HS-5 (cell line): ENCODE measurements around the gene ASCC3.
"Not testable (repeated sequence)": the region's sequence is repeated elsewhere in the genome, so short reads cannot be mapped to it uniquely, and the experiment has no call there.

Experiments
- DNase-seq: peaks from one replicate; pipeline ENCODE4 v3.0.0-alpha.2; 2012; ENCODE audit warnings: low read depth

ASCC3 gene

DNA sequence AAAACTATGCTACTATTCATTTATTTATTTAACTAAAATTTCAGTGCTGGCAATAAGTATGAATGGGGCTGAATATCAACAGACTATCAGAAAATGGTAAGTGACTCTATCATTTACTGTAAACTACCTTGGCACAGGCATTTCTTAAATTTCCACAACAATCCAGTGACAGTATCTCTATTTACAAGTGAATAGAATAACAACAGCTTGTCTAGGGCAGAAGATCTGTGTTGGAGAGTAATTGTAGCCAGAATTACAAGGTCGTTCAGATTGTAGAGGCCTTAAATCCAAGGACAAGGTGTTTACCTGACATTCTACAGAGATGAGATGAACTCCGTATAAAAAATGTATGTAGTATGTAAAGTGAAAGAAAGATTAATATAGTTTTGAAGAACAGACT lies 222.6 kb downstream of the ASCC3 start:
- DNase-seq, result no peak

DNA sequence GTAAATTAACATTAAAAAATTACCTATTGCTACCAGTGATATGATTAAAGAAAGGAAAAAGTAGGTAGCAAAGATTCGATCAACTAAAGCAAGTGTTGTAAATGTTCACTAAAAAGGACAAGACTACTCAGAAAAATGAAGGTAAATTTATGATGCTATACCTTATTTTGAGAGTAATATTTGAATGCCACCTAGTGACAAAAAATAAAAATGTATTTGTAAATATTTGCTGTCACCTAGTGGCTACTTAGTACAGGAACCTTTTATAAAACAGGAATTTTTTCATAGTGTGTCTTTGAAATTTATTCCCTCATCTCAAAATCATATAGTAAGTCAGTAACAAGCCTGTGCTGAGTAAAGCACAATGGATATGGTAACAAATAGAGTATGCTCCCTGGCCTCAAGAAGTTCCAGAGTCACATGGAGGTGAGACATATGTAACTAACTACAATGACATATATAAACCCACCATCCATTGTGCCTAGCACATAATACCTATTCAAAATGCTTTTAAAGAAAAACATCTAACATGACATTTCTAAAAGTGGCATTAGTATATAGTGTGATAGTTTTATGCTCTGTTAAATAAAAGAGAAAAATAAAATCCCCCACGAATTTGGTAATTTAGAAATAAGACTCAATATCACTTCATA lies 223.3 kb downstream of the ASCC3 start:
- DNase-seq, result no peak

GRCh38 chr6:100641147-100641546 lies 240.0 kb downstream of the ASCC3 start:
- DNase-seq, result not testable (repeated sequence)

- peak; percentile 58 for DNase-seq
Observed at GRCh38 chr6:100633096-100633777, 247.9 kb downstream of the ASCC3 start.

- DNase-seq, result no peak
Observed at GRCh38 chr6:100630536-100630935, 250.6 kb downstream of the ASCC3 start.

DNA sequence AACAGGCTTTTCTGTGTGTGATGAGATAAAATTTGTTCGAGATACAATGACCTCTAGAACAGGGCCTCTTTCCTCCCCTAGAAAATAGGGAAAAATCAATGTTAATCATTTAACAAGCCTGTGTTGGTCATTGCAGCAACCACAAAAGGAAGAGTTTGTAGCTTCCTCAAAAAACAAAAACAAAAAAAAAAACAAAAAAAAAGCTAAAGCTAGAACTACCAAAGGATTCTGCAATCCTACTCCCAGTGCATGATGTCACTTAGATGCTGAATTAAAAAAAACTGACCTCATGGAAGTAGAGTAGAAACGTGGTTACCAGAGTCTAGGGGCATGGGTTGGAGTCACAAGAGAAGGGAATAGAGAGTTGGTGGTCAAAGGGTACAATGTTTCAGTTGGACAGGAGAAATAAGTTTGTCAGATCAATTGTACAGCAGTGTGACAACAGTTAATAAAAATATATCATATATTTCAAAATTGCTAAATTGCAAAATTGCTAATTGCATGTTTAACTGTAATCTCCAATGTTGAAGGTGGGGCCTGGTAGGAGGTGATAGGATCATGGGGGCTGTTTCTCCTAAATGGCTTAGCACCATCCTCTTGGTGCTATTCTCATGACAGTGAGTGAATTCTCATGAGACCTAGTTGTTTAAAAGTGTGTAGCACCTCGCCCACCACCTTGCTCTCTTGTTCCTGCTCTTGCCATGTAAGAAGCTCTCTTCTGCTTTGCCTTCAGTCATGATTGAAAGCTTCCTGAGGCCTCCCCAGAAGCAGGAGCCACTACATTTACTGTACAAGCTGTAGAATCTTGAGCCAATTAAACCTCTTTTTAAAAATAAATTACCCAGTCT lies 253.0 kb downstream of the ASCC3 start:
- no peak for DNase-seq

GRCh38 chr6:100626721-100627120 lies 254.4 kb downstream of the ASCC3 start:
- DNase-seq, result no peak

- DNase-seq, result peak; percentile 48
Observed at GRCh38 chr6:100622907-100623692, 258.0 kb downstream of the ASCC3 start.

GRCh38 chr6:100620085-100620840 lies 260.9 kb downstream of the ASCC3 start:
- DNase-seq, result peak; percentile 80

DNA sequence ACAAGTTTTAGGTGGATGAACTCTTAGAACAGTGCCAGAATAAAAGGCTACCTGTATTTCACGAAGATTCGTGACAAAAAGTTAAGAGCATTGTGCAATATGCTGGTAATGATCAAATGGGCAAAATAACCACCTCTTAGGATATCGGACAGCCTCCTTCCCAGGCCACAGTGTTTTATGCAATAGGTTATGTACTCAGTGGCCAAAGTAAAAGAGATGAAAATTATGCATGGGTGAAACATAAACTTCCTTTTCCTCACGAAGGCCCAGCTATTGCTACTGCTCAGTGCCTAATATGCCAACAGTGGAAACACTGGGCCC lies 262.8 kb downstream of the ASCC3 start:
- DNase-seq, result no peak

- DNase-seq, result peak; percentile 32
Observed at GRCh38 chr6:100617633-100618350, 263.3 kb downstream of the ASCC3 start.

DNA sequence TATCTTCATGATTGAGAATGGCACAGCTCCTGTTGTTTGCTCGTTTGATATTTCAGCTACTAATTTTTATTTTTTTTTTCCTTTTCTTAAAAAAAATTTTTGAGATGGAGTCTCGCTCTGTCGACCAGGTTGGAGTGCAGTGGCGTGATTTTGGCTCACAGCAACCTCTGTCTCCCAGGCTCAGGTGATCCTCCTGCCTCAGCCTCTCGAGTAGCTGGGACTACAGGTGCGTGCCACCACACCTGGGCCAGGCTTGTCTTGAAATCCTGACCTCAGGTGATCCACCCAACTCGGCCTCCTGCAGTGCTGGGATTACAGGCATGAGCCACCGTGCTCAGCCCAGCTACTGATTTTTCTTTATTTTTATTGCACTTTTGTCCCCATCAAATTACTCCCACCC lies 266.2 kb downstream of the ASCC3 start:
- no peak for DNase-seq

- DNase-seq, result no peak
Observed at GRCh38 chr6:100614386-100614785, 266.7 kb downstream of the ASCC3 start.

DNA sequence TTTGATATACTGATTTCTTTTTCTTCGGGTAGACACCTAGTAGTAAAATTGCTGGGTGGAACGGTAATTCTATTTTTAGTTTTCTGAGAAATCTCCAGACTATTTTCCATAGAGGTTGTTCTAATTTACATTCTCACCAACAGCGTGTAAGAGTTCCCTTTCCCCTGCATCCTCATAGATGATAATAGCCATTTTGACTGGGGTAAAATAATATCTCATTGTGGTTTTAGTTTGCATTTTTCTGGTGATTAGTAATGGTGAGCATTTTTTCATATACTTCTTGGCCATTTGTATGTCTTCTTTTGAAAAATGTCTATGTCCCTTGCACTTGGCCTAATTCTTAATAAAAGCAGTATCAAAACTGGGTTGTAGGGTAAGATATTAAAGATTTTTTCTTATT lies 267.5 kb downstream of the ASCC3 start:
- no peak for DNase-seq

- DNase-seq, result no peak
Observed at GRCh38 chr6:100612094-100612493, 269.0 kb downstream of the ASCC3 start.

- no peak for DNase-seq
Observed at GRCh38 chr6:100599088-100599770, 281.9 kb downstream of the ASCC3 start.

DNA sequence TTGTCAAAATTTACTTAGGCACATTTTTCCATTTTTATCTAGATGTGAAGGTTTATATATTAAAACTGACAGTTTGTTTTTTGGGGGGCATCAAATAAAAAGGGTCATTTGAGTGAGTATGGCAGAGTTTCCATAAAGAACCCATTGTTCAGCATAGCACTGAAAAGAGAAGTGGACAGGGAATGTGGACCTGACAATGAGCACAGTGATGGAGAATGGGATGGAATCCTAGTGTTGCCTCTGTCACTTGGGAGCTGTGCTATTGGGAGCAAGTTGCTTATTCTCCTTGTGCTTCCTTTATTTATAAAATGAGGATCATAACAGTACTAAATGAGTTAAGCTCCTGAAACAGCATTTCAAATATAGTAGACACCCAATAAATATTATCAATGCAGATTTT lies 285.7 kb downstream of the ASCC3 start:
- DNase-seq, result no peak

- DNase-seq, result no peak
Observed at GRCh38 chr6:100593522-100593921, 287.6 kb downstream of the ASCC3 start.

DNA sequence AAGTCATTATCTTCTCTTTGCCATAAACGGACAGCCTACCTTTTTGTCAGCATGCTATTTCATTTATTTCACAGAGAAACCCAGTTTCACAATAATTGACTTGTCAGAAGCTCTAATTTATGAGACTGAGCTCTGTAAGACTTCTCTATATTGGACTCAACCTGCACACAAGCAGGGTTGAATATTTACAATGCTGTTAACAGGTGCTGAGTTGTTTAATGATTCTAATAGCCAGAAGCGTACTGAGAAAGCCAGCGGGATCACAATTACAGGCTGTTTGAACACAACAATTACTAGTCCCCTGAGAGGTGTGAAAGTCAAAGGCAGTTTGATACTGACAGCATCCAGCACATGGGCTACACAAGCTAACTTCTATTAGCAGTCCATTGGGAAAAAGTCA lies 288.2 kb downstream of the ASCC3 start:
- DNase-seq, result no peak

DNA sequence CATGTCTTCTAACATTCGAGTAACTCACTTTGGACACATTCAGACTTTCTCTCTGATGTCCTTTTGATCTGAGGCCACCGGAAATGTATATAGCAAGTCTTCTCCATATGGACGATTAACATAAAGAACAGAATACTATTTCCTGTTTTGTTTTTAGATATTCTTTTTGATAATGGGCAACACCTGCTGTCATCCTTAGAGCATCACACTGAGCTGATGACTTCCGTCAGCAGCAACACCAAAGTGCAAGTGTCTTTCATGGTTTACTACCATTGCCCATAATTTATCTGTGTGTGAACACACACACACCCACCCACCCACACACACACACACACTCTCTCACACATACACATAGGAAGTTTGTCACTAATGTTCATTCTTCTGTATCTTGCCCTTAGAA lies 303.7 kb downstream of the ASCC3 start:
- no peak for DNase-seq
